ENCODE results near the gene HAPLN1.
"Not testable (repeated sequence)": the region's sequence is repeated elsewhere in the genome, so short reads cannot be mapped to it uniquely, and the experiment has no call there.

Gene HAPLN1

DNA sequence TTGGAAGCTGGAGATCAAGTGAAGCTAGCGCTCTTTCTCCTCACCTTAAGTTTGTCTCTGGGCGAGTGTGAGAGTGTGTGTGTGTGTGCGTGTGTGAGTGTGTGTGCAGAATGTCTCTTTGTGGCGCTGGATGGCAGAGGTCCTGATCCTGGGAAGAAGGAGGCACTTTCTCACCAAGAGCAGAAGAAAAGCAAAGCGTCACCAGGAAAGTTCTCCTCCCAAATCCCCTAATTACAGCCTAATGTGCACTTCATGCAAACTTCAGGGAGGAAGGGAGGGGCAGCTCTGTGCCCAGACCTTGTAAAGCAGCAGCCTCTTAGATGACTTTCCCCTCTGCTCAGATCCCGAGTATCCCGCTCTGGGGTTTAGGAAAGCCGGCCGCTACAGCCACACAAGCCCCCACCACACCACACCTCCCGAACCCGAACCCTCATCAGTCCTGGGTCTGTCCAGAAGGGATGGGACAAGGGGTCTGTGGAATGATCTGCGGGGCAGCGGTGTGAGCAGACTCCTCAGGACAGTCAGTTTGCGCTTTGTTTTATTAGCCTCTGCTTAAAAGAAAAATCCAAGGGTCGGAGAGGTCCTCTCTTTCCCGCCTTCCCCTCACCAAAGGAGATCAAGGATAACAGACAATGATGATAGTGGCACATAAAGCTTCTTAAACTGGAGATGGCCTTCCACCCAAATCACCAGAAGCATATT, at the start of gene HAPLN1:
Gene HAPLN1 (minus strand): TSS at position 20 of the 702 bp plus-strand sequence. CDS start 47,332 bp downstream, outside the sequence.
- DNase-seq: peak; percentile 32

GRCh38 chr5:83767409-83767992, 46.8 kb upstream of the HAPLN1 start:
- DNase-seq: no peak

DNA sequence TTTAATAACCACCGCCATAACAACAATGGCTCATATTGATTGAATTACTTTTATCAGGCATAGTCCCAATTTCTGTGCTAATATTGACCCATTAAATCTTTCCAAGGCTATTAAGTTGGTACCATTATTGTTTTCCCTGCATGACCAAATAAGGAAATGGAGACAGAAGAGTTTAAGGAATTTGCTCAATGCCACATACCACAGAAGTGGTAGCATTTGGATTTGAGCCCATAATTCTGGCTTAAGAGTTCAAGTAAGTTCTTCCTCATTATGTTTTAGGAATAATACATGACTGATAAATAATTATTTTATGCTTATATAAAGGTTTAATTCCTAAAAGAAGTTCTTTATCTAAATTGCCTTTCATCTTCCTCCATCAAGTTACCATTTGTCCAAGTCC, 43.4 kb upstream of the HAPLN1 start:
- no peak for DNase-seq

GRCh38 chr5:83760579-83760978, 39.9 kb upstream of the HAPLN1 start:
- DNase-seq: no peak

- no peak for DNase-seq
Observed at GRCh38 chr5:83752700-83753099, 32.0 kb upstream of the HAPLN1 start.

- no peak for DNase-seq
Observed at GRCh38 chr5:83751201-83751600, 30.5 kb upstream of the HAPLN1 start.

- DNase-seq: no peak
Observed at GRCh38 chr5:83750749-83751148, 30.1 kb upstream of the HAPLN1 start.

DNA sequence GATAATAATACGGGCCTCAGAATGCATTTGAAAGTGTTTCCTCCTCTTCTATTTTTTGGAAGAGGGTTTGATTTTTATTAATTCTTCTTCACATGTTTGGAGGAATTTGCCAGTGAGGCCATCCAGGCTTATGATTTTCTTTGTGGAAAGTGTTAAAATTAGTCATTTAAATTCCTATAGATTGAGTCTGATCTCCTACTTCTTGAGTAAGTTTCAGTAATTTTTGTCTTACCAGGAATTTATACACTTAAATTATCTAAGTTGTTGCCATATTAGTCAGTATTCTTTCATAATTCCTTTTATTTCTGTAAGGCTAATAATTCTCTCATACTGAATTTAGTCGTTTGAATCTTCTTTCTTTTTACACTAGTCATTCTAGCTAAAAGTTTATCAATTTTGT, 25.2 kb upstream of the HAPLN1 start:
- no peak for DNase-seq

GRCh38 chr5:83744821-83745220, 24.2 kb upstream of the HAPLN1 start:
- no peak for DNase-seq

DNA sequence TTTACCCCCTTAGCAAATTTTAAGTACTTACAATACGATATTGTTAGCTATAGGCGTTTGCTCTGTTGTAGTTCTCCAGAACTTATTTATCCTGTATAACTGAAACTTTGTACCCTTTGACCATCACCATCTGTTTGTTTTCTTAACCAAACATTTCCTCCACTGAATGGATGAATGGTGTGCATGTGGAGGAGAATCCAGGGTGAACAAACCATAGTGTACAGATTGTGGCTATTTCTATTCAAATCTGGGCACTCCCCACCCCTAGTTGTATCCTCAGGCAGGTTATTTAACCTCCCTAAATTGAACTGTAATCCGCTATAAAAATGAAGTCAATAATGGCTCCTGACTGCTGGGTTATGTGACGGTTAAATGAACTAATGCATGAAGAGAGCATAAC, 21.4 kb upstream of the HAPLN1 start:
- DNase-seq: no peak

DNA sequence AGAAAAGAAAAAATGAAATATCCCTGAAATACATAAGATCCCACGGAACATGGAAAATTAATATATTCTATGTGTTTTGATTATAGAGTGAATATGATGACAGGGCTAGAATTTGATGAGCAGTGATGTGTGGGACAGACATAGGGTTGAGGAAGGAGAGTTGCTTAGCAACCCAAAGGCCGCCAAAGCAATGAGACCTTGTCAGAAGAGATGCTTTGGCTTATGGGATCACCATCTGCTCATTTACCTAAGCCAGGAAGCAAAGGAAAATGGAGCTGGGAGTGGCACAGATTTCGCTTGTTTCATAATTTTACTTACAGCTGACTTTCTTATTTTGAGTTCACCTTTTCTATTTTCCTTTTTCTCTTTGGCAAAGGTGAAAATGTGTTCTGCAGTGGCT, 20.9 kb upstream of the HAPLN1 start:
- no peak for DNase-seq

- no peak for DNase-seq
Observed at GRCh38 chr5:83740741-83741140, 20.1 kb upstream of the HAPLN1 start.

- DNase-seq: not testable (repeated sequence)
Observed at GRCh38 chr5:83736169-83736568, 15.5 kb upstream of the HAPLN1 start.

GRCh38 chr5:83735058-83735457, 14.4 kb upstream of the HAPLN1 start:
- DNase-seq: not testable (repeated sequence)

GRCh38 chr5:83731638-83732037, 11.0 kb upstream of the HAPLN1 start:
- no peak for DNase-seq

DNA sequence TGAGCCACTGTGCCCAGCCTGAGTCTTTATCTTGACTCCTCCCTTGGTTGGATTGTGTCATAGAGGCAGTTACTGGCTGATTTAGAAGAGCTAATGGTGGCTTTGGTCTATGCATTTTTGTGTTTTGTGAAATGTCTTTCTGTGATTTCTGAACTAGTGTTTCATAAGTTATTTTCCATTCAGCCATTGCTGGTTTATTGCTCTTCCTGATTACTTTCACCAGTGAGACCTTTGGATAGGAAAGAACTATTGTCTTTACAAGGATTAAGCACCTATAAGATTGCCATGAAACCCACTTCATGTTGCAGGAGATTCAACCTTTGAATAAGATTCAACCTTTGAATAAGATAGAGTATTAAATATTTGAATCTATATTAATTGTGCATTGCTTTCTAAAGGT, 8.7 kb upstream of the HAPLN1 start:
- DNase-seq: no peak

- DNase-seq: no peak
Observed at GRCh38 chr5:83726912-83727311, 6.3 kb upstream of the HAPLN1 start.

GRCh38 chr5:83724935-83725334, 4.3 kb upstream of the HAPLN1 start:
- no peak for DNase-seq

- peak; percentile 29 for DNase-seq
Observed at GRCh38 chr5:83724001-83724400, 3.3 kb upstream of the HAPLN1 start.

GRCh38 chr5:83723031-83723430, 2.4 kb upstream of the HAPLN1 start:
- DNase-seq: peak; percentile 39

GRCh38 chr5:83721953-83722901, 1.6 kb upstream of the HAPLN1 start:
- peak; percentile 67 for DNase-seq

DNA sequence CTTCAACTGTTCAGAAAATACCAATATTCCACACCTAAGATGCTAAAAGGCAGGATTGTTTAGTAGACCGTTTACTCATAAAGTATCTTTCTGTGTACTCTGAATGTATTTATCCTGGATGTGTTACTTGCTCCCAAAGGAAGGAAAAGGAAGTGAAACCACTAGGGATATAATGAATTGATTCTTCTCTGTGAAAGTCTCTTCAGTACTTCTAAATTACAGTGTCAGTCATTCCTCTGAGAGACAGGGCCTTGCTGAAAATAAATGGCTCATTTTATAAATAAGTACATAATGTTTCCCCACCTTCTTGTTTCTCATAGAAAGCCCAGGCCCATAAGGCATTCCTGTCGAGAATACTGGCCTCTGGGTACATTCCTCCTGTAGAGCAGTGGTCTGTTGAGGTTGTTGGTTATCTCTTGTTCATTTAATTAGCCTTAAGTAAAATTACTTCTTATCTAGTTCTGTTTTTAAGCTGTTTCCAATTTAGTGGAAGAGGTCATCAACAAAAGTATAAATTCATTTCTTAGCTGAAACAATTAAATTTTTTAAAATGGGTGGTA, 1.6 kb downstream of the HAPLN1 start:
- DNase-seq: peak; percentile 20

DNA sequence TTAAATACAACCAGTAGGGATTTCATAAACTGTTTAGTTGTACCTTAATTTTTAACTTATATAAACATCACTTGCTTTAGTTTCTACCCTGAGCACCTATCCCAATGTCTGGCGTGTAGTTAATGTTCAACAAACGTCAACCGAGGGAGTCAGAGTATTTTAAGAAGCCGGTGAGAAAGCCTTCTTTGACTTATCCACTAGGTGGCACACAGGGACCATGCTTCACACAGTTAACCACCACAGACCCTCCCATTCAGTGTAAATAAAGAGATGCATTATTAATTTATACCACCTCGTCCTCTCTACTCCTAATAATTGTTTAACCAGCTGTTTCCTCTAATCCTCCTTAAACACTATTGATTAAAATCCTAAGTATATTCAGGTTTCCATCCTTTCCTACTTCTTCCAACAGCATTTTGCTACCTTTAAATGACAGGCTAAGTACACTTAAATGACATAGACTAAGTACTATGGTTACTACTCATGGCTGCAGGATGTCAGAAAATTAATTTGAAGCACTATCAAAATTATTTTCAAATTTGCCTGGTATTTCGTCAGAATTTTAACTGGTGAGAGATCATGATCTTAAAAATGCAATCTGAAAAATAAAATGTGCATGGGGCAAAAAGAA, 2.3 kb downstream of the HAPLN1 start:
- DNase-seq: peak; percentile 87
